ENCODE results near the gene PDLIM7. TPM values are rescaled to one million over a fixed set of nuclear protein-coding genes. Genes with fewer than 3 reads are reported as not detected.

The PDLIM7 gene
- total and polyA plus RNA-seq, 2 donors (not counting 3 experiments of a cell fraction or from before 2014, with no cell fraction given): 314 to 318 TPM

DNA sequence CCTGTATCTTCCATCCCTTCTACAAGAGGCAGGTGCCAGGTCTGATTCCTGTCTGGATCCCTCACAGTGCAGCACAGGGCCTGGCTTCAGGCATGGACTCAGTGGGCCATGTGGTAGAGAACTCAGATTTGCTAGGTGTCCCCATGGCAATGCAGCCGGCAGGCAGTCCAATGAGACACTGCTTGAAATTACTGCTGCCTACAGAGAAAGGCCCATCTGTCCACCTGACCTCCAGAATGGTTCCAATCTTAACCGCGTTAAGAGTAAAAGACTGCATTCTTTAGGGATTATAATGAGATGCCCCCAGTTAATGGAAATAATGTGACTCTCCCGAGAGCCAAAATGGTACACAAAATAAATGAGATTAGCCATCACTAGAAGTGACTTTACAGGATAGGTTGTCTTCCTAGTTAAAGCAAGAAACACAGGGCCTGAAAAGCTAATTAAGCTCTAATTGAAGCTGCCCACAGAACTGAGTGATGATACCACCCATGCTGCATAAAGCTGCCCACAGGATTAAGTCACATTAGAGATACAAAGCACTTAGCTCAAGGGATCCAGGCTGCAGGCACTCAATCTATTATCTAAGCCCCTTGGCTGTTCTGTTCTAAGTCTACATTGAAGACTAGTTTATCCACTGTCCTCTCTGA lies 45.5 kb upstream of the PDLIM7 start:
- Histone ChIP-seq H3K27ac (ENCODE audit: insufficient read depth, low read depth, low read length) (no peak overlapping the region), H3K4me3 (replicated peaks in 1 of 3; ENCODE audit: insufficient read depth in 1 of 3, low read depth in 1 of 3, low read length in 3 of 3) (no peak overlapping the region), H3K79me2 (ENCODE audit: control insufficient read depth, insufficient read depth, low read length) (peaks cover 57% of the 10 kb centered on the region), H3K27me3 (ENCODE audit: control insufficient read depth in 2 of 2, insufficient read depth in 2 of 2, low read length in 2 of 2) (no peaks in the 10 kb centered on the region), H3K4me2 (ENCODE audit: insufficient read depth, low read length) (no peak overlapping the region), H3K9ac (replicated peaks; ENCODE audit: extremely low read depth, insufficient read depth, low read length) (no peak overlapping the region), H3K9me3 (replicated peaks; ENCODE audit: control insufficient read depth, insufficient read depth, low read length) (no peaks in the 10 kb centered on the region), H3K4me1 (ENCODE audit: control insufficient read depth, extremely low read depth, insufficient read depth, low read length) (peaks cover 15% of the 10 kb centered on the region), H3K36me3 (ENCODE audit: control insufficient read depth in 2 of 2, extremely low read depth in 1 of 2, insufficient read depth in 2 of 2, low read length in 2 of 2) (peaks cover 0 to 11% of the 10 kb centered on the region in 2 experiments), H2AFZ (ENCODE audit: low read depth, low read length) (no peak overlapping the region), H3K9me1 (replicated peaks; ENCODE audit: control insufficient read depth, extremely low read depth, insufficient read depth, low read length) (no peaks in the 10 kb centered on the region), H4K20me1 (replicated peaks; ENCODE audit: control insufficient read depth, extremely low read depth, insufficient read depth, low read length) (peaks cover 9% of the 10 kb centered on the region)
- ChIA-PET CTCF (no interaction called here), POLR2A (no interaction called here)
- dilution Hi-C loops (cut with MboI; ENCODE audit: extremely low pct_ligation_motif_present, low sequenced_read_pairs): no loop called here
- FAIRE-seq (no peak), DNase-seq (ENCODE audit: low read depth, low spot score) (no peak)
- no TSS peak for BruUV-seq (replicated peaks)
- TF ChIP-seq EZH2 (IDR thresholded peaks at IDR 0.05; ENCODE audit: borderline replicate concordance, low read depth, low read length, severe bottlenecking): no peak
- no peak for TF ChIP-seq POLR2AphosphoS5 (IDR thresholded peaks at IDR 0.05; ENCODE audit: insufficient read depth, low read depth, low read length)
- no peak for TF ChIP-seq MAX (IDR thresholded peaks at IDR 0.05; ENCODE audit: insufficient read depth, insufficient read length)
- no peak for TF ChIP-seq FOS (IDR thresholded peaks at IDR 0.05; ENCODE audit: borderline replicate concordance, insufficient read depth, low read length)
- TF ChIP-seq, protein P1, sequence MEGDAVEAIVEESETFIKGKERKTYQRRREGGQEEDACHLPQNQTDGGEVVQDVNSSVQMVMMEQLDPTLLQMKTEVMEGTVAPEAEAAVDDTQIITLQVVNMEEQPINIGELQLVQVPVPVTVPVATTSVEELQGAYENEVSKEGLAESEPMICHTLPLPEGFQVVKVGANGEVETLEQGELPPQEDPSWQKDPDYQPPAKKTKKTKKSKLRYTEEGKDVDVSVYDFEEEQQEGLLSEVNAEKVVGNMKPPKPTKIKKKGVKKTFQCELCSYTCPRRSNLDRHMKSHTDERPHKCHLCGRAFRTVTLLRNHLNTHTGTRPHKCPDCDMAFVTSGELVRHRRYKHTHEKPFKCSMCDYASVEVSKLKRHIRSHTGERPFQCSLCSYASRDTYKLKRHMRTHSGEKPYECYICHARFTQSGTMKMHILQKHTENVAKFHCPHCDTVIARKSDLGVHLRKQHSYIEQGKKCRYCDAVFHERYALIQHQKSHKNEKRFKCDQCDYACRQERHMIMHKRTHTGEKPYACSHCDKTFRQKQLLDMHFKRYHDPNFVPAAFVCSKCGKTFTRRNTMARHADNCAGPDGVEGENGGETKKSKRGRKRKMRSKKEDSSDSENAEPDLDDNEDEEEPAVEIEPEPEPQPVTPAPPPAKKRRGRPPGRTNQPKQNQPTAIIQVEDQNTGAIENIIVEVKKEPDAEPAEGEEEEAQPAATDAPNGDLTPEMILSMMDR (IDR thresholded peaks at IDR 0.05; ENCODE audit: extremely low read depth in 1 of 2, insufficient read depth in 1 of 2, low read depth in 1 of 2, low read length in 2 of 2): no peak
- no peak for TF ChIP-seq MYC (IDR thresholded peaks at IDR 0.05; ENCODE audit: low read depth, low read length)
- TF ChIP-seq GATA2 (IDR thresholded peaks at IDR 0.05; ENCODE audit: insufficient read depth, insufficient read length, low read depth, low read length): no peak
- TF ChIP-seq JUN (IDR thresholded peaks at IDR 0.05; ENCODE audit: borderline replicate concordance, insufficient read depth, insufficient read length, low read depth): no peak
- no peak for TF ChIP-seq POLR2A (IDR thresholded peaks at IDR 0.05; ENCODE audit: low read depth, low read length)
- intact Hi-C loops (cut with micrococcal nuclease): no loop called here
